Activated B cell treated with CpG ODN at 0.5 μM for 24 hours (primary cell): ENCODE measurements around the gene FXN. TPM values are rescaled to one million over a fixed set of nuclear protein-coding genes. Genes with fewer than 3 reads are reported as not detected.

Experiments used
- ATAC-seq: fragments of 200-7000 bp; cut with Tn5 transposase; one replicate; pipeline ENCODE4 v1.10.0; 2021; ENCODE audit warnings: low read depth, mild to moderate bottlenecking, moderate library complexity
- CTCF ChIA-PET: fragments of 350-600 bp; sonication (Branson Sonifier 250); formaldehyde crosslinking; loops from one replicate; lab custom pipeline; 2021; ENCODE audit warnings: antibody characterized with exemption; lab: Charles Lee
- POLR2A ChIA-PET: fragments of 350-600 bp; sonication (Branson Sonifier 250); formaldehyde crosslinking; loops from one replicate; lab custom pipeline; 2021; ENCODE audit warnings: antibody characterized with exemption; lab: Charles Lee
- DNase-seq: peaks from one replicate; pipeline ENCODE4 v3.0.0; 2022
- H3K27ac Mint-ChIP-seq: one replicate; pipeline ENCODE4 v1.8.0; 2020; ENCODE audit warnings: mixed read lengths
- H3K27me3 Mint-ChIP-seq: one replicate; pipeline ENCODE4 v1.8.0; 2021; ENCODE audit warnings: mixed read lengths
- H3K36me3 Mint-ChIP-seq: one replicate; pipeline ENCODE4 v1.8.0; 2021; ENCODE audit warnings: low read depth, mixed read lengths
- H3K4me1 Mint-ChIP-seq: one replicate; pipeline ENCODE4 v1.8.0; 2021; ENCODE audit warnings: mixed read lengths
- H3K4me3 Mint-ChIP-seq: one replicate; pipeline ENCODE4 v1.8.0; 2020; ENCODE audit warnings: mild to moderate bottlenecking, mixed read lengths
- H3K9me3 Mint-ChIP-seq: one replicate; pipeline ENCODE4 v1.8.0; 2020; ENCODE audit warnings: mixed read lengths
- CTCF ChIP-seq: fragments of 200-600 bp; IDR thresholded peaks from one replicate; pipeline ENCODE4 v1.8.0; 2022; ENCODE audit warnings: antibody characterized with exemption, mild to moderate bottlenecking
- intact Hi-C: fragments of 100-400 bp; cut with micrococcal nuclease; formaldehyde crosslinking; loops from one replicate; pipeline ENCODE4 v1.15.1; 2024
- total RNA-seq: library from RNA; stranded (reverse); gene quantifications from 2 replicates; pipeline ENCODE4 v1.2.3, GENCODE V29; 2022

Gene FXN
- total RNA-seq, 1 donor from 2014 or later = 17.7 TPM

- H3K4me1 Mint-ChIP-seq = peaks cover 9% of the 10 kb centered on the region
- no peak overlapping the region for H3K4me3 Mint-ChIP-seq
- POLR2A ChIA-PET = no interaction called here
- H3K27ac Mint-ChIP-seq = no peak overlapping the region
- peaks cover 59% of the 10 kb centered on the region for H3K36me3 Mint-ChIP-seq
- intact Hi-C loops = no loop called here
- no peaks in the 10 kb centered on the region for H3K9me3 Mint-ChIP-seq
- no peaks in the 10 kb centered on the region for H3K27me3 Mint-ChIP-seq
- ATAC-seq = no peak
- TF ChIP-seq CTCF = no peak
- CTCF ChIA-PET = no interaction called here
- DNase-seq = no peak
These were observed 28.3 kb downstream of the FXN start for GRCh38 chr9:69063839-69064238.

GRCh38 chr9:69065660-69066059, 30.1 kb downstream of the FXN start:
- CTCF ChIA-PET = no interaction called here
- H3K27me3 Mint-ChIP-seq = no peaks in the 10 kb centered on the region
- POLR2A ChIA-PET = interaction anchor here (0.6 kb wide), 1 partner anchor 524 kb away, joined by 4 read pairs; no protein-coding TSS in a partner anchor
- intact Hi-C loops = no loop called here
- peaks cover 6% of the 10 kb centered on the region for H3K4me1 Mint-ChIP-seq
- peaks cover 56% of the 10 kb centered on the region for H3K36me3 Mint-ChIP-seq
- no peak for DNase-seq
- H3K27ac Mint-ChIP-seq = no peak overlapping the region
- no peaks in the 10 kb centered on the region for H3K9me3 Mint-ChIP-seq
- H3K4me3 Mint-ChIP-seq = no peak overlapping the region
- no peak for ATAC-seq
- TF ChIP-seq CTCF = no peak

- no peaks in the 10 kb centered on the region for H3K9me3 Mint-ChIP-seq
- ATAC-seq (no peak), DNase-seq (no peak)
- intact Hi-C loops = no loop called here
- H3K4me3 Mint-ChIP-seq = no peak overlapping the region
- H3K36me3 Mint-ChIP-seq = peaks cover 50% of the 10 kb centered on the region
- ChIA-PET CTCF (no interaction called here), POLR2A (no interaction called here)
- no peaks in the 10 kb centered on the region for H3K27me3 Mint-ChIP-seq
- TF ChIP-seq CTCF = no peak
- H3K27ac Mint-ChIP-seq = no peak overlapping the region
- H3K4me1 Mint-ChIP-seq = peaks cover 5% of the 10 kb centered on the region
These were observed 31.4 kb downstream of the FXN start for GRCh38 chr9:69066955-69067354.

GRCh38 chr9:69070201-69070600, 34.6 kb downstream of the FXN start:
- H3K27ac Mint-ChIP-seq = no peak overlapping the region
- H3K9me3 Mint-ChIP-seq = no peaks in the 10 kb centered on the region
- H3K36me3 Mint-ChIP-seq = peaks cover 56% of the 10 kb centered on the region
- POLR2A ChIA-PET = interaction anchor here (0.6 kb wide), 1 partner anchor 20 kb away, joined by 3 read pairs; no protein-coding TSS in a partner anchor
- CTCF ChIA-PET = no interaction called here
- no peak for DNase-seq
- ATAC-seq = no peak
- H3K4me1 Mint-ChIP-seq = no peaks in the 10 kb centered on the region
- no peaks in the 10 kb centered on the region for H3K27me3 Mint-ChIP-seq
- intact Hi-C loops = no loop called here
- no peak for TF ChIP-seq CTCF
- no peak overlapping the region for H3K4me3 Mint-ChIP-seq

GRCh38 chr9:69071059-69071458, 35.5 kb downstream of the FXN start:
- peaks cover 49% of the 10 kb centered on the region for H3K36me3 Mint-ChIP-seq
- DNase-seq = no peak
- no peaks in the 10 kb centered on the region for H3K4me1 Mint-ChIP-seq
- POLR2A ChIA-PET = no interaction called here
- no peak for TF ChIP-seq CTCF
- H3K27ac Mint-ChIP-seq = no peak overlapping the region
- intact Hi-C loops = no loop called here
- no peaks in the 10 kb centered on the region for H3K9me3 Mint-ChIP-seq
- no peak for ATAC-seq
- no peak overlapping the region for H3K4me3 Mint-ChIP-seq
- H3K27me3 Mint-ChIP-seq = no peaks in the 10 kb centered on the region
- CTCF ChIA-PET = no interaction called here
